Choroid plexus epithelial cell (primary cell): ENCODE results near the gene BCAT1.

Experiments
- DNase-seq: peaks from one replicate; pipeline ENCODE4 v3.0.0-alpha.2; 2010; ENCODE audit warnings: low read depth
- H3K4me3 ChIP-seq: 2 replicates; pipeline ENCODE4 v1.5.1; 2011; ENCODE audit warnings: low read depth, mild to moderate bottlenecking, control low read depth, low read length, moderate library complexity
- TF ChIP-seq, protein P1 (sequence below): conservative IDR thresholded peaks from 2 replicates; pipeline ENCODE4 v1.5.1; 2011; ENCODE audit warnings: low read depth, mild to moderate bottlenecking, control low read depth, inconsistent platforms, low read length, moderate library complexity

BCAT1 gene

DNA sequence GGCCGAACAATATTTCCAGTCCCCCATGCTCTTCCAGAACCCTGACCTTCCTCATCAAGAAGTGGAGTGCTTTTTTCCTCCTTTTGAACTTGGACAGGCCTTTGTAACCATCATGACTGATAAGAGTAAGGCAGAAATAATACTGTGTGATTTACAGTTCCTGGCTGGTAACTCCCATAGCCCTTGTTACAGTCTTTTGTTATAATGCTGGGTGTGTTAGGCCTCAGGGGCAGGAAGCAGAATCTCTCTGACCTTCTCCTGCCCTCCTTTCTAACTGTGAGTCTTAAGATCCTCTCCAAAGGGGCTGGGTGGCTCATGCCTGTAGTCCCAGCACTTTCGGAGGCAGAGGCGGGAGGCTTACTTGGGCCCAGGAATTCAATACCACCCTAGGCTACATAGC, 59.5 kb downstream of the BCAT1 start:
- TF ChIP-seq, protein P1, sequence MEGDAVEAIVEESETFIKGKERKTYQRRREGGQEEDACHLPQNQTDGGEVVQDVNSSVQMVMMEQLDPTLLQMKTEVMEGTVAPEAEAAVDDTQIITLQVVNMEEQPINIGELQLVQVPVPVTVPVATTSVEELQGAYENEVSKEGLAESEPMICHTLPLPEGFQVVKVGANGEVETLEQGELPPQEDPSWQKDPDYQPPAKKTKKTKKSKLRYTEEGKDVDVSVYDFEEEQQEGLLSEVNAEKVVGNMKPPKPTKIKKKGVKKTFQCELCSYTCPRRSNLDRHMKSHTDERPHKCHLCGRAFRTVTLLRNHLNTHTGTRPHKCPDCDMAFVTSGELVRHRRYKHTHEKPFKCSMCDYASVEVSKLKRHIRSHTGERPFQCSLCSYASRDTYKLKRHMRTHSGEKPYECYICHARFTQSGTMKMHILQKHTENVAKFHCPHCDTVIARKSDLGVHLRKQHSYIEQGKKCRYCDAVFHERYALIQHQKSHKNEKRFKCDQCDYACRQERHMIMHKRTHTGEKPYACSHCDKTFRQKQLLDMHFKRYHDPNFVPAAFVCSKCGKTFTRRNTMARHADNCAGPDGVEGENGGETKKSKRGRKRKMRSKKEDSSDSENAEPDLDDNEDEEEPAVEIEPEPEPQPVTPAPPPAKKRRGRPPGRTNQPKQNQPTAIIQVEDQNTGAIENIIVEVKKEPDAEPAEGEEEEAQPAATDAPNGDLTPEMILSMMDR, result no peak
- DNase-seq, result no peak

DNA sequence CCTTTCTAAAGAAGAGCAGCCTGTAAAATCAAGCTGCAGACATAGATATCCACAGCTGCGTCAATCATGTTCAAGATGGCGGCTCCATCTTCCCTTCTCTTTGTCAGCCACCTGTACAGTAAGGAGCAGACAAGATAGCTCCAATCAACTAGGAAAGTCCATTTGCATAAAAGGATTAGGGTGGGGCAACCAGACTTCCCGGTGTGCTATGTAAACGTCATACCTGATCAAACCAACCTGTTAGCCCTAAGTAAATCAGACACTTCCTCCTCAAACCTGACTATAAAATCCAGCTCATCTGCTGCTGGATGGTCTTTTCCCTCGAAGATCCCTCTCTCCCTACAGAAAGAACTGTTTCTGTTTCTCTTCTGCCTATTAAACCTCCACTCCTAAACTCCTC, 60.1 kb downstream of the BCAT1 start:
- H3K4me3 ChIP-seq, result no peak overlapping the region
- no peak for DNase-seq
- TF ChIP-seq, protein P1, result no peak

More for the DNA sequence above, 59.5 kb downstream of the BCAT1 start:
- no peak overlapping the region for H3K4me3 ChIP-seq

DNA sequence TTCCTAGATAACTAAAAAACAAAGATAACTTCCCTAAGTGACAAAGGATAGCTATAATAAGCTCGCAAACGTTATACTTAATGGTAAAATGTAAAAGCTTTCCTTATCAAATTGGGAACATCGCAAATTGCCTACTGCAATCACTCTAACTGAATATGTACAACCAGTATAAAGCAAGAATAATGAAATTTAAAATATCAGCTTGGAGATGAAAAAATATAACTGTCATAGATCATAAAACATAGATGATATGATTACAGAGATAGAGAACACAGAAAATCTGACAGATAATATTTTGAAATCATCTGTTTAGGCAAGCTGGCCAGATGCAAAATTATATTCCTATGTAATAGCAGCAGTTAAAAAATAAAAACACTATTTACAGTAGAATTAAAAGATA, 64.0 kb downstream of the BCAT1 start:
- H3K4me3 ChIP-seq, result no peak overlapping the region
- TF ChIP-seq, protein P1, result no peak
- no peak for DNase-seq

DNA sequence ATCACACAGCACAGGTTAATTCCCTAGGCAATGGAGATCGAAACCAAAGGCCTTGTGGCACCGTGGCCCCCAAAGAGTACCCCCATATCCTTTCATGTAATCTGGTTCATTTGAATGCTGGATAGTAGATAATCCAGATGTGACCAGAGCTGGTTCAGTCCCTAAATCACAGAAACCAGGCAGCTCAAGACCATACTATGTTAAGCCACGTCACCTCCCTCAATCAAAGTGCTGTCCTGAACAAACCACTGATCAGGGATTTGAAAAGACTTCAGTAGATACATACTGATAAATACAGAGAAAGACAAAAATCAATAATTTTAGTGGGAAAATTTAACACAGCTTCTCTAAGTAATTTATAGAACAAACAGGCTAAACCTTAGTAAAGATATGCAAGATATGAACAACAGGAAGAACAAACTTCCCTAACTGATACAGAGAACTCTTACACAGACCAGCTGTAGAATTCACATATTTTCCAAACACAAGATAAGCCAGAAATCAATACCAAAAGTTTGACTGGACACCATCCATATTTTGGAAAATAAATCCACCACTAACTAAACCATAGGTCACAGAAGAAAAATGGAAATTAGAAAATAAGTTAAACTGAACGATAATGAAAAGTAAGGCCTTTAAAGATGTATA, 67.1 kb downstream of the BCAT1 start:
- no peak overlapping the region for H3K4me3 ChIP-seq
- TF ChIP-seq, protein P1, result no peak
- no peak for DNase-seq

DNA sequence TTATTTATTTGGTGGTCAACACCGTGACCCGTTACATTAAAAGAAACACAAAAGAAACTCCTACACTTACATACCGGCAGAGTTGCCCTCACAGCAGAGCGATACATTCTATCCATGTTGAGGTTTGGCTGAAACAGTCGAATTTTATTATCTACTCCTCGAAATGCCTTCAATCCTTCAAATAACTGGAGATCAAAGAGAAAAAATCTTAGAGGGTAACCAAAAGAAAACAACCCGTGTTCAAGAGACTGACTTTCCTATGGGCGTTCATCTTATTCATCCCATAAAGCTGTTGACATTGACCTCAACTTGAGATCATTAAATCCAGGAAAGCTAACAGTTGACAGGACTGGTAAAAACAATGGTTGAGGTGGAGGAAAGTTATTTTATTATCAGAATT, 67.7 kb downstream of the BCAT1 start:
- TF ChIP-seq, protein P1, result no peak
- no peak overlapping the region for H3K4me3 ChIP-seq
- no peak for DNase-seq

DNA sequence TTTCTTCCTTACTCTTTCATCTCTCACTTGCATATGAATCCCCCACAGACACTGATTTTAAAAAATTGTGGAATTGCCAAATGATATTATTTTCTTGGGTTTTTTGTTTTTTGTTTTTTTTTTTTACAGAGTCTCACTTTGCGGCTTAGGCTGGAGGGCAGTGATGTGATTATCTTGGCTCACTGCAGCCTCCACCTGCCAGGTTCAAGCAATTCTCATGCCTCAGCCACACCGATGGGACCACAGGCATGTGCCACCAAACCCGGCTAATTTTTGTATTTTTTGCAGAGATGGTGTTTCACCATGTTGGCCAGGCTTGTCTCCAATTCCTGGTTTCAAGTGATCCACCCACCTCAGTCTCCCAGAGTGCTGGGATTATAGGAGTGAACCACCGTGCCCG, 68.2 kb downstream of the BCAT1 start:
- no peak for DNase-seq
- TF ChIP-seq, protein P1, result no peak

DNA sequence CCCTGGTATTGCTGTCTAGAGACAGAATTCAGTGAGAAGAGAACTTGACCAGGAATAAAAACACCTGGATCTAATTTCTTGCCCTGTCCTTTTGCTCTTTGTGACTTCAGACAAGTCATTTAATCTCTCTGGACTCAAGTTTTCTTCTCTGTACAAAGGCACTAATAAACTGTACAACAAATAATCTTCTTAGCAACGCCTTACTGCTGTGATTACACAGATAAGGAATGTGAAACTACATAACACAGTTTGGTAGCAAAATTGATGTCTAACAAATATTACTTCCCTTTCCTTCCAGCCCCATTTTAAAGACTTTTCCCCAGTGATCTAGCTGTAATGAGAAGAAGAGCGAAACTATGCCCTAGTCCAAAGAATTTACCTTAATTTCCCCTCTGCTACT, 69.3 kb downstream of the BCAT1 start:
- TF ChIP-seq, protein P1, result no peak
- peak; percentile 58 for DNase-seq
- H3K4me3 ChIP-seq, result no peak overlapping the region

More for the DNA sequence above, 68.2 kb downstream of the BCAT1 start:
- no peak overlapping the region for H3K4me3 ChIP-seq
